GM12873 (cell line): ENCODE data around the gene SPTAN1.

Experiments used
- CTCF ChIP-seq: IDR thresholded peaks from 2 replicates; pipeline ENCODE4 v1.5.1; 2012; ENCODE audit warnings: low read depth, mild to moderate bottlenecking, moderate library complexity, low read length, control low read depth; ENCODE audit not compliant: insufficient read depth; ENCODE audit errors: missing control alignments

Gene SPTAN1

GRCh38 chr9:128615571-128615970 lies 63.2 kb downstream of the SPTAN1 start:
- no peak for TF ChIP-seq CTCF

- no peak for TF ChIP-seq CTCF
These were observed 65.6 kb downstream of the SPTAN1 start for GRCh38 chr9:128617943-128618342.

- no peak for TF ChIP-seq CTCF
These were observed 66.7 kb downstream of the SPTAN1 start for GRCh38 chr9:128619127-128619526.

GRCh38 chr9:128619779-128620178 lies 67.4 kb downstream of the SPTAN1 start:
- no peak for TF ChIP-seq CTCF

- TF ChIP-seq CTCF = no peak
These were observed 69.5 kb downstream of the SPTAN1 start for GRCh38 chr9:128621730-128622455.

GRCh38 chr9:128624566-128624965 lies 72.2 kb downstream of the SPTAN1 start:
- no peak for TF ChIP-seq CTCF

GRCh38 chr9:128625391-128626146 lies 73.2 kb downstream of the SPTAN1 start:
- TF ChIP-seq CTCF = no peak
